Stimulated activated CD4-positive, alpha-beta T cell treated with anti-CD3 and anti-CD28 coated beads, Interleukin-15, amount 100 ng/mL, for 1 hour (primary cell): ENCODE measurements around the gene ARF1.

Experiments
- DNase-seq, 2 donors: peaks; one replicate each; pipeline ENCODE4 v3.0.0-alpha.2; 2020; ENCODE audit warnings: low read depth in 1 of 2, low spot score in 1 of 2

Gene ARF1

GRCh38 chr1:228145463-228146416, 63.2 kb downstream of the ARF1 start:
- no peak for DNase-seq

GRCh38 chr1:228146417-228147150, 64.1 kb downstream of the ARF1 start:
- no peak for DNase-seq

GRCh38 chr1:228147151-228147693, 64.7 kb downstream of the ARF1 start:
- no peak for DNase-seq

- no peak for DNase-seq
Measured at GRCh38 chr1:228147768-228148167, 65.3 kb downstream of the ARF1 start.

GRCh38 chr1:228148196-228148861, 65.8 kb downstream of the ARF1 start:
- DNase-seq: no peak
